ENCODE measurements around the gene AMH.

The AMH gene

DNA sequence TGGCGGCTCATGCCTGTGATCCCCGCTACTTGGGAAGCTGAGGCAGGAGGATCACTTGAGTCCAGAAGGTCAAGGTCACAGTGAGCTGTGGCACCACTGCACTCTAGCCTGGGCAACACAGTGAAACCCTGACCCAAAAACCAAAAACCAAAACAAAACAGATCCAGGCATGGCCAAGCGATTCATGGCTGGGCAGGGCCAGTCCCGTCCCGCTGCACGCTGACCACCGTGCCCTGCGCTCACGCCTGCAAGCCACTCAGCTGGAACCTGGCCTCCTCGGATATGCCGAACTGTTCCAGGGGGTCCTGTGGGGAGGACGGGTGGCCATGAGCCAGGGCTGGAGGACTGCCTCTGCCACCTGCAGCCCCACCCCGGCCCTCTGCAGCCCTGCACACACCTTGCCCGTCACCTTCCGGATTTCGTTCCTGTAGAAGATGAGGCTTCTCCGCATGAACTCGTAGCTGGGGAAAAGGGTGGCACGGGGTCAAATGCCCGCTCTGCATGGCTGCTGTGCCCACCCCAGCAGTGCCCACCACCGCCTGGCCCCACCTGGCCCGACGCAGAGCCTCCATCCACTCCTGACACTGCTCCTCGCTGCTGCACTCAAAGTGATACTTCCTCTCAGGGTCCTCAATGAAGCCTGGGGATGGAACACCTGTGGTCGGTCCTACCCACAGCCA is 15.4 kb upstream of the AMH start:
- Histone ChIP-seq H3K9me2 (replicated peaks; ENCODE audit: low read depth, low read length) (no peaks in the 10 kb centered on the region), H3K4me1 (ENCODE audit: insufficient read depth, low read length, poor library complexity, severe bottlenecking) (peaks cover 32% of the 10 kb centered on the region), H3F3A (ENCODE audit: low read depth) (no peaks in the 10 kb centered on the region), H3K79me2 (ENCODE audit: insufficient read depth, low read length) (peaks cover 54% of the 10 kb centered on the region), H3K9ac (ENCODE audit: low read depth, low read length, poor library complexity, severe bottlenecking) (peak overlapping the region; percentile 86), H3K27me3 (ENCODE audit: insufficient read depth, low read length, poor library complexity, severe bottlenecking) (no peaks in the 10 kb centered on the region), H3K9me3 (ENCODE audit: insufficient read depth, low read depth, low read length) (no peaks in the 10 kb centered on the region), H4K20me1 (ENCODE audit: insufficient read depth, low read length, poor library complexity, severe bottlenecking) (peaks cover 43% of the 10 kb centered on the region), H3K4me3 (ENCODE audit: low read length, poor library complexity, severe bottlenecking) (peak overlapping the region; percentile 93), H3K4me2 (ENCODE audit: low read depth, low read length, poor library complexity, severe bottlenecking) (peak overlapping the region; percentile 83), H3K36me3 (ENCODE audit: insufficient read depth, low read length) (peaks cover 20% of the 10 kb centered on the region; the same call in 1 of the 2 replicates), H2AFZ (ENCODE audit: low read length) (no peak overlapping the region)
- TF ChIP-seq EZH2phosphoT487 (IDR thresholded peaks at IDR 0.05; ENCODE audit: borderline replicate concordance) = no peak
- TF ChIP-seq, protein P1, sequence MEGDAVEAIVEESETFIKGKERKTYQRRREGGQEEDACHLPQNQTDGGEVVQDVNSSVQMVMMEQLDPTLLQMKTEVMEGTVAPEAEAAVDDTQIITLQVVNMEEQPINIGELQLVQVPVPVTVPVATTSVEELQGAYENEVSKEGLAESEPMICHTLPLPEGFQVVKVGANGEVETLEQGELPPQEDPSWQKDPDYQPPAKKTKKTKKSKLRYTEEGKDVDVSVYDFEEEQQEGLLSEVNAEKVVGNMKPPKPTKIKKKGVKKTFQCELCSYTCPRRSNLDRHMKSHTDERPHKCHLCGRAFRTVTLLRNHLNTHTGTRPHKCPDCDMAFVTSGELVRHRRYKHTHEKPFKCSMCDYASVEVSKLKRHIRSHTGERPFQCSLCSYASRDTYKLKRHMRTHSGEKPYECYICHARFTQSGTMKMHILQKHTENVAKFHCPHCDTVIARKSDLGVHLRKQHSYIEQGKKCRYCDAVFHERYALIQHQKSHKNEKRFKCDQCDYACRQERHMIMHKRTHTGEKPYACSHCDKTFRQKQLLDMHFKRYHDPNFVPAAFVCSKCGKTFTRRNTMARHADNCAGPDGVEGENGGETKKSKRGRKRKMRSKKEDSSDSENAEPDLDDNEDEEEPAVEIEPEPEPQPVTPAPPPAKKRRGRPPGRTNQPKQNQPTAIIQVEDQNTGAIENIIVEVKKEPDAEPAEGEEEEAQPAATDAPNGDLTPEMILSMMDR (conservative IDR thresholded peaks at IDR 0.05; ENCODE audit: low read length) = no peak

DNA sequence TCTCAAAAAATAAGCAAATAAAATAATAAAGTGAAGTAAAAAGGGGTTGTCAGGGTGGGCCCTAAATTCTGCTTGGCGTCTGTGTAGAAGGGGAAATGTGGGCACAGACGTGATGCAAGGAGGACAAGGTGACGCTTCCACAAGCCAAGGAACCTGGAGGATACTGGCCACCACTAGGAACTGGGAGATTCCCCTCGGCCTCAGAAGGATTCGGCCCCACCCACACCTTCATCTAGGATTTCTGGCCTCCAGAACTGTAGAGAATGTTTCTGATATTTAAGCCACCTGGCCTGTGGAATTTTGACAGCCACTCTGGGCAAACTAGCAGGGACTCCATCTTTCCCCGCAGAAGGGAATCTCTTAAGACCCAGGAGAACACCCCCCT is 14.1 kb upstream of the AMH start:
- peaks cover 41% of the 10 kb centered on the region for H3K4me1 ChIP-seq (ENCODE audit: insufficient read depth, low read length, poor library complexity, severe bottlenecking)
- no peaks in the 10 kb centered on the region for H3K27me3 ChIP-seq (ENCODE audit: insufficient read depth, low read length, poor library complexity, severe bottlenecking)
- peaks cover 8% of the 10 kb centered on the region; the same call in 1 of the 2 replicates for H3K36me3 ChIP-seq (ENCODE audit: insufficient read depth, low read length)
- H3K9me2 ChIP-seq (replicated peaks; ENCODE audit: low read depth, low read length) = no peaks in the 10 kb centered on the region
- H3K4me2 ChIP-seq (ENCODE audit: low read depth, low read length, poor library complexity, severe bottlenecking) = peak overlapping the region; percentile 83
- H4K20me1 ChIP-seq (ENCODE audit: insufficient read depth, low read length, poor library complexity, severe bottlenecking) = peaks cover 55% of the 10 kb centered on the region
- peak overlapping the region; percentile 93 for H3K4me3 ChIP-seq (ENCODE audit: low read length, poor library complexity, severe bottlenecking)
- no peaks in the 10 kb centered on the region for H3K9me3 ChIP-seq (ENCODE audit: insufficient read depth, low read depth, low read length)
- peaks cover 66% of the 10 kb centered on the region for H3K79me2 ChIP-seq (ENCODE audit: insufficient read depth, low read length)
- TF ChIP-seq, protein P1 (conservative IDR thresholded peaks at IDR 0.05; ENCODE audit: low read length) = no peak
- no peak for TF ChIP-seq EZH2phosphoT487 (IDR thresholded peaks at IDR 0.05; ENCODE audit: borderline replicate concordance)
- H2AFZ ChIP-seq (ENCODE audit: low read length) = no peak overlapping the region
- peak overlapping the region; percentile 86 for H3K9ac ChIP-seq (ENCODE audit: low read depth, low read length, poor library complexity, severe bottlenecking)
- peaks cover 3% of the 10 kb centered on the region; the same call in 1 of the 2 replicates for H3F3A ChIP-seq (ENCODE audit: low read depth)

DNA sequence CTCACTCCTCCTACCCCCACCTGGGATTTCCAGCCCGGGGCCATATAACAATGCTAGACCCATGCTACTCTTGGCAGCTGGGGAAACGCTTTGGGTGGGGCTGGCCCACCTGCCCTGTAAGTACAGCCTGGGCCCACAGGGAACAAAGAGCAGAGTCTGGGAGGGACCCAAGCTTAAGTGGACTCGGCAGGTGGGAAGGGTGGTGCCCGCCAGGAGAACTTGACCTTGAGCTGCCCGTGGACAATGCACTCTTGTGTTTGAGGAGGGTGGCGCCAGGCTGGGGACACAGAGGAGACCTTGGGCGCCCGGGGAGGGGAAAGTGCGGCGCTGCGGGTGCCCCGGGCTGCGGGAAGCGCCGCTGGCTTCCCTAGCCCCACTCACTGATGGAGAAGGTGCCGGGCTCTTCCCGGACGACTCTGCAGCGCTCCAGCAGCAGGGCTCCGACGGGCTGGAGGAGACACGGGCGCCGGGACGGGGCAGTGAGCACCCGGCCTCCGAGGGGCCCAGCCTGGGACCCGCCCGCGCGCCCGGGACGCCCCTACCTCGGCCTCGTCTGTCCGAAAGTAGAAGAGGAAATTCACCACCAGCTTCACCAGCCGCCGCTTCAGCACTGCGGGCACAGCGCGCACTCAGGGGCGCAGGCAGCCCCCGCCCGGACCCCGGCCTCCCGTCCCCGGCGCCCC is 13.6 kb upstream of the AMH start:
- Histone ChIP-seq H3K27me3 (ENCODE audit: insufficient read depth, low read length, poor library complexity, severe bottlenecking) (no peaks in the 10 kb centered on the region), H3K4me1 (ENCODE audit: insufficient read depth, low read length, poor library complexity, severe bottlenecking) (peaks cover 47% of the 10 kb centered on the region), H3K36me3 (ENCODE audit: insufficient read depth, low read length) (peaks cover 3% of the 10 kb centered on the region; the same call in 1 of the 2 replicates), H3K9ac (ENCODE audit: low read depth, low read length, poor library complexity, severe bottlenecking) (peak overlapping the region; percentile 86), H3K9me3 (ENCODE audit: insufficient read depth, low read depth, low read length) (no peaks in the 10 kb centered on the region), H4K20me1 (ENCODE audit: insufficient read depth, low read length, poor library complexity, severe bottlenecking) (peaks cover 60% of the 10 kb centered on the region), H2AFZ (ENCODE audit: low read length) (peak overlapping the region; percentile 66; the same call in 1 of the 2 replicates), H3K9me2 (replicated peaks; ENCODE audit: low read depth, low read length) (no peaks in the 10 kb centered on the region), H3F3A (ENCODE audit: low read depth) (peaks cover 3% of the 10 kb centered on the region; the same call in 1 of the 2 replicates), H3K4me3 (ENCODE audit: low read length, poor library complexity, severe bottlenecking) (peak overlapping the region; percentile 93), H3K4me2 (ENCODE audit: low read depth, low read length, poor library complexity, severe bottlenecking) (peak overlapping the region; percentile 83), H3K79me2 (ENCODE audit: insufficient read depth, low read length) (peaks cover 72% of the 10 kb centered on the region)
- TF ChIP-seq, protein P1 (conservative IDR thresholded peaks at IDR 0.05; ENCODE audit: low read length) = no peak
- TF ChIP-seq EZH2phosphoT487 (IDR thresholded peaks at IDR 0.05; ENCODE audit: borderline replicate concordance) = no peak

Data from Loucy (cell line).